HG02610 (cell line): ENCODE measurements around the gene COA6.

ENCODE experiments used
- ATAC-seq: cut with Tn5 transposase; IDR thresholded peaks from one replicate; pipeline ENCODE4 v1.9.1; 2021; ENCODE audit warnings: mild to moderate bottlenecking, moderate library complexity; ENCODE audit not compliant: unreplicated experiment

Gene COA6

GRCh38 chr1:234408757-234409156, 35.5 kb downstream of the COA6 start:
- no peak for ATAC-seq

- ATAC-seq: no peak
Measured at GRCh38 chr1:234409328-234409727, 36.1 kb downstream of the COA6 start.

- no peak for ATAC-seq
Measured at GRCh38 chr1:234412830-234413229, 39.6 kb downstream of the COA6 start.

DNA sequence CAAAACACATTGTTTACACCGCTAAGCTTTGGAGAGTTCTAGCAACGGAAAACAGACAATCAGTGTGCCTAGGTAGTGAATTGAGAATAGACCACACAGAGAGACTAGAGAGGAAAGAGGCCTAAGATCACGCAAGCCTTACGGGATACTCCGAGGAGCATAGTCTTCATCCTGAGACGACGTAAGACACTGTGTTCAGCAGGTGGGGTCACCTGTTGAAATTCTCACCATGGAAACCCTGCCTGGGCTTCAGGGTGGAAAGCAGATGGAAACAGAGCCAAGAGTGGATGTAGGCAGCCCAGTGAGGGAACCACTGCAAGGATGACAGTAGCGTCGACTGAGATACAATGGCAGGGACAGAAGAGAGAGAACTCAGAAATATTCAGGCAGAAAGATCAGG, 40.2 kb downstream of the COA6 start:
- no peak for ATAC-seq

DNA sequence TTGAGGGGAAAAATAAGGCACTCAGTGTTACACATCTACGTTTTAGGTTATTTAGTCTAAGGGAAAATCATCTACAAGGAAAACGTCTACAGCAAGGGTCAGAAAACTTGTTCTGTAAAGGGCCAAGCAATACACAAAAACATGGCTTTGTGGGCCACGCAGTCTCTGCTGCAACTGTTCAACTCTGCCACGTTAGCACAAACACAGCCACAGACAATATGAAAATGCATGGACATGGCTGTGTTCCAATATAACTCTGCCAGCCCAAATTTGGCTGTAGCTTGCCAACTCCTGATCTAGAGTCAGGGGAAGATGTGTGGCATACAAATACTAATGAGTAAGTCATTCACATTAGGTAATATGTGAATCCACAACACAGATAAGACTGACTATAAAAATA, 40.7 kb downstream of the COA6 start:
- no peak for ATAC-seq

GRCh38 chr1:234427950-234428646, 54.8 kb downstream of the COA6 start:
- ATAC-seq: no peak

DNA sequence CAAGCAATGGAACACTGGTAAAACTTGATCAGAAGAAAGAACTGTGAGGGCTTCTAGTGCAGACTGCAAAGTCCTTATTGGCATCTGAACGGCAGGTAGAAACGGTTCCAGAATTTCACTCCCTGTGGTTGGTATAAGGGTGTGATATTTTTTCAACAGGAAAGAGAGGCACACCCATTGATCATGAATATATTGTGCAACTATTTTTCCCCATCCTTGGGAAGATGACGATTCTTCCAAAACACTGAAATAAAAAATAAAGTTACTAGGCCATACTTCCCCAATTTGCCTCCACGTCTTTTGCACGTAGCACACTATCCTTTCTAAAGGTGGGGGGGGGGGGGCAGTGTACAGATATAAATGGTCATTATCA, 56.2 kb downstream of the COA6 start:
- ATAC-seq: no peak

DNA sequence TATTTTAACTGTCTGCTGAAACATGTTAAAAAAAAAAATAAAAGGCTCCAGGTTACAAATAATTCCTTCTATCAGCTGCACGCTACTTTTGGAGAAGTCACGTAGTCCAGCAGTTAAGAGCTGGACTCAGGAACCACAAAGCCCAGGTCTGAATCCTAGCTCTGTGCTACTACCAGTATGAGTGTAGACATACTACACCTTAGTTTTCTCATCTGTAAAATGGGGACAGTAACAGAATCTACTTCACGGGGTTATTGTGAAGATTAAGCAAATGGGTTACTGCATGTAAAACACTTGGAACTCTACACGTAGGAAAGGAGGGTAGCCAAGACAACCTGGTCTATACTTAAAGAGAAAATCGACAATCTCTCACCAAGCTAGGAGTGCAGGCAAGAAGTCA, 57.4 kb downstream of the COA6 start:
- no peak for ATAC-seq

DNA sequence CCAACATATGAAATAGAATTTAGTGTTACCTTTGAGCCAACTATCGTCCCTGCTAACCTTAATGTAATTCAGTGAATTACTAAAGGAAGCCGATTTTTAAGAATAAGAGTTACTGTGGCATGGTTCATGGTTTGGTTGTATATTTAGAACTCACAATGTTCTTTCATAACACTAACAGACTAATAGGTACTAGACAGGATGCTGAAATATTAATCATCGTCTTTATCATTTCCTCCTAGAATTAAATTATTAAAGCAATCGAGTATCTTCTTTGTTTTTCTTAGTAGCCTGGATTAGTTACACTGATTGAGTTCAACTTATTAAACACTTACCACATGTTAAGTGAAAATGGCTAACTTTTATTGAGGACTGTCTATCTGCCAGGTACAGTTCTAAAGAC, 58.0 kb downstream of the COA6 start:
- no peak for ATAC-seq

- peak; percentile 85 for ATAC-seq
Measured at GRCh38 chr1:234433563-234434285, 60.5 kb downstream of the COA6 start.
